Measurements from ENCODE around the gene S100A7.

DNA sequence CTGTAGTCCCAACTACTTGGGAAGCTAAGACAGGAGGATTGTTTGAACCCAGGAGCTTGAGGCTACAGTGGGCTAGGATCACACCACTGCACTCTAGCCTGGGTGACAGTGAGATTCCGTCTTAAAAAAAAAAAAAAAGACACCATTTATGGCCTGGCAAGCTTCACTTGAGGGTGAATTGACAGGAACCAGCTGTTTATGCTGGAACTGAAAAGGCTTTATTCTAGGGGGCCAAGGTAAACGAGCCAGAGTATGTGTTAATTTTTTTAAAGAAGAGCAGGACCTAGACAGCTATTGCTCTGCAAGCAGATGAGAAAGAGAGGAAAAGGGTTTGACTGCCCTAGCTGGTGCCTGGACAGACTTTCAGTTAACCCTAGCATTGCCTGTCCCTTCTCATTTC is 38.3 kb upstream of the S100A7 start:
- TF ChIP-seq CEBPB (IDR thresholded peaks at IDR 0.05; ENCODE audit: low read depth, low read length) (no peak), NFE2L2 (IDR thresholded peaks at IDR 0.05; ENCODE audit: low read depth, low read length) (no peak), POLR2A (IDR thresholded peaks at IDR 0.05; ENCODE audit: low read depth, low read length) (no peak), FOS (IDR thresholded peaks at IDR 0.05; ENCODE audit: low read depth, low read length) (no peak), MAZ (IDR thresholded peaks at IDR 0.05; ENCODE audit: borderline replicate concordance, low read depth, low read length) (no peak), RAD21 (IDR thresholded peaks at IDR 0.05; ENCODE audit: low read length) (no peak), CHD1 (IDR thresholded peaks at IDR 0.05; ENCODE audit: low read depth, low read length) (no peak), RCOR1 (IDR thresholded peaks at IDR 0.05; ENCODE audit: insufficient replicate concordance, low read length) (no peak), MAFK (IDR thresholded peaks at IDR 0.05; ENCODE audit: low read depth, low read length) (no peak)
- TF ChIP-seq, protein P1, sequence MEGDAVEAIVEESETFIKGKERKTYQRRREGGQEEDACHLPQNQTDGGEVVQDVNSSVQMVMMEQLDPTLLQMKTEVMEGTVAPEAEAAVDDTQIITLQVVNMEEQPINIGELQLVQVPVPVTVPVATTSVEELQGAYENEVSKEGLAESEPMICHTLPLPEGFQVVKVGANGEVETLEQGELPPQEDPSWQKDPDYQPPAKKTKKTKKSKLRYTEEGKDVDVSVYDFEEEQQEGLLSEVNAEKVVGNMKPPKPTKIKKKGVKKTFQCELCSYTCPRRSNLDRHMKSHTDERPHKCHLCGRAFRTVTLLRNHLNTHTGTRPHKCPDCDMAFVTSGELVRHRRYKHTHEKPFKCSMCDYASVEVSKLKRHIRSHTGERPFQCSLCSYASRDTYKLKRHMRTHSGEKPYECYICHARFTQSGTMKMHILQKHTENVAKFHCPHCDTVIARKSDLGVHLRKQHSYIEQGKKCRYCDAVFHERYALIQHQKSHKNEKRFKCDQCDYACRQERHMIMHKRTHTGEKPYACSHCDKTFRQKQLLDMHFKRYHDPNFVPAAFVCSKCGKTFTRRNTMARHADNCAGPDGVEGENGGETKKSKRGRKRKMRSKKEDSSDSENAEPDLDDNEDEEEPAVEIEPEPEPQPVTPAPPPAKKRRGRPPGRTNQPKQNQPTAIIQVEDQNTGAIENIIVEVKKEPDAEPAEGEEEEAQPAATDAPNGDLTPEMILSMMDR (conservative IDR thresholded peaks at IDR 0.05; ENCODE audit: low read depth, low read length): no peak
- TF ChIP-seq, protein P2, sequence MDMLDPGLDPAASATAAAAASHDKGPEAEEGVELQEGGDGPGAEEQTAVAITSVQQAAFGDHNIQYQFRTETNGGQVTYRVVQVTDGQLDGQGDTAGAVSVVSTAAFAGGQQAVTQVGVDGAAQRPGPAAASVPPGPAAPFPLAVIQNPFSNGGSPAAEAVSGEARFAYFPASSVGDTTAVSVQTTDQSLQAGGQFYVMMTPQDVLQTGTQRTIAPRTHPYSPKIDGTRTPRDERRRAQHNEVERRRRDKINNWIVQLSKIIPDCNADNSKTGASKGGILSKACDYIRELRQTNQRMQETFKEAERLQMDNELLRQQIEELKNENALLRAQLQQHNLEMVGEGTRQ (IDR thresholded peaks at IDR 0.05; ENCODE audit: low read depth, low read length): no peak

All from IMR-90 (cell line).